HG03135 (cell line): ENCODE results near the gene RAMP3.
"Not testable (repeated sequence)": the region's sequence is repeated elsewhere in the genome, so short reads cannot be mapped to it uniquely, and the experiment has no call there.

Source experiments
- ATAC-seq: cut with Tn5 transposase; IDR thresholded peaks from one replicate; pipeline ENCODE4 v1.9.1; 2021; ENCODE audit warnings: mild to moderate bottlenecking, moderate library complexity; ENCODE audit not compliant: unreplicated experiment

Gene RAMP3

DNA sequence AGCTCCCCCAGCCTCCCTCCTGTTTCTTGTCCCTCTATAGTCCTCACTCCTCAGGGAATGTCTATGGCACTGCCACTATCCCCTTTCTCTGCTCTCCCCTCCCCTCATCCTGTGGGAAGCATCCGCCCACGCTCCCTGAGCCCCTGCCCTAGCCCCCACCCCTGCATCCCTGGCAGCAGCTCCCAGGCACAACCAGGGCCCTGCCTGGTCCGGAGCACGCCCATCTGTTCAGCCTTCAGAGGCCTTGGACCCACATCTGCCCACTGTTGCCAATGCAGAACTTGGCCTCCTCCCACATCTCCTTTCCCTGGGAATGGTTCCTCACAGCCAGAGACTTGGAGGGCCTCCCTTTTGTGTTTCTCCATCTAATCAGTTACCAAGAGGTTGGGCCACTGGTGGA, 25.7 kb upstream of the RAMP3 start:
- no peak for ATAC-seq

DNA sequence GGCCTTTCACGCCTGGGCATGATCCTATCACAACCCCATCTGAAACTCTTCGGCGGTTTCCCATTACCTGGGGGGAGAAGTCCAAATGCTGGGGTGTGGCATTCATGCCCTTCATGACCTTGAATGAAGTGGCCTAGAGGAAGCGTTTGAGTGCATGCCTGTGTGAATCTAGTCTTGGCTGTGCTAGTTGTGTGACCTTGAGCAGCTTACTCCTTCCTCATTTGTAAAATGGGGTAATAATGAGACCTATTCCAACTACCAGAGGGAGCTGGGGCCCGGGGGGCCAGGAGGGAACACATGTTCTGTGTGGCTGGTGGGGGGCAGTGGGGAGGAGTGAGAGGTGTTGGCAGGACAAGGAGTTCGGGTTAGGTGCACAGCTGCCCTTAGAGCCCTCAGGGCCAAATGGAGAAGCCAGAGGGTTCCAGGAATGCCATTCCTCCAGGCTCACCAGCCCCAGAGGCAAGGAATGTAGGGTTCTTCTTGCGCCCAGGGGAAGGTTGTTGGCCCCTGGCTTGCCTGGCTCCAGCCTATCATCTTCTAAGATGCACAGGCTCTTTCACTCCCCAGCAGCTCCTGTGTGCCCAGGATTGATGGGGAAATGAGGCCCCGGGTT, 24.8 kb upstream of the RAMP3 start:
- ATAC-seq: no peak

DNA sequence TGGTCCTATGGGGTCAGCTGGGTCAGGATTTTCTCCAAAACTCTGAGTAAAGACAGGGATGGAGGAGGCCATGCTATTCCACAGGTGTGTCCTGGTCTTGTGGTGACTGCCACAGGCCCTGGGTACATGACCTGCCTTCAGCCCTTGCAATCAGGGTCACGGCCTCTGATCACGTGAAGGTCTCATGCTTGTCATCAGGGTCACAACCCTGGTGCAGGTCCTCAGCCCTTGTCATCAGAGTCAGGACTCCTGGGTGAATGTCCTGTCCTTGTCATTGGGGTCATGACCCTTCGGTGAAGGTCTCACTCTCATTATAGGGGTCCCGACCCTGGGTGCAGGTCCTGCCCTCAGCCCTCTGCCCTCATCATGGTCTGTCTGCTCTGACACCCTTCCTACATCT, 24.2 kb upstream of the RAMP3 start:
- ATAC-seq: no peak

DNA sequence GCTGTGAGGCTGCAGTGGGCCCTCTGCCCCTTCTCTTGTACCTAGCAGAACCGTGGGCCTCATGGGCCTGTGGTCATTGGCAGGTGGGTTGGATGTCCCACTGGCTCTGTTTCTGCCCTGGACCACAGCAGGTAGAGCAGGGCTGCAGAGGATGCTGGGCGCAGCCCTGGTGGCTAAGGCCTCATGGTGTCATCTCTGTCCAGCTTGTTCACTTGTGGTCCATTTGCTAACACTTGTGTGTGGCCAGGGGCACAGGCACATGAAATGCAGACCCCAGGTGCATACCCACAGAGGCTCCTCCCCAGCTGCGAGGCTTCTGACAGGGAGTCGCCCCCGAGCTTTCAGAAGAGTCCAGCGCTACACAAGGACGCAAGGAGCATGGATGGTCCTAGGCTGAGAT, 23.7 kb upstream of the RAMP3 start:
- ATAC-seq: no peak

DNA sequence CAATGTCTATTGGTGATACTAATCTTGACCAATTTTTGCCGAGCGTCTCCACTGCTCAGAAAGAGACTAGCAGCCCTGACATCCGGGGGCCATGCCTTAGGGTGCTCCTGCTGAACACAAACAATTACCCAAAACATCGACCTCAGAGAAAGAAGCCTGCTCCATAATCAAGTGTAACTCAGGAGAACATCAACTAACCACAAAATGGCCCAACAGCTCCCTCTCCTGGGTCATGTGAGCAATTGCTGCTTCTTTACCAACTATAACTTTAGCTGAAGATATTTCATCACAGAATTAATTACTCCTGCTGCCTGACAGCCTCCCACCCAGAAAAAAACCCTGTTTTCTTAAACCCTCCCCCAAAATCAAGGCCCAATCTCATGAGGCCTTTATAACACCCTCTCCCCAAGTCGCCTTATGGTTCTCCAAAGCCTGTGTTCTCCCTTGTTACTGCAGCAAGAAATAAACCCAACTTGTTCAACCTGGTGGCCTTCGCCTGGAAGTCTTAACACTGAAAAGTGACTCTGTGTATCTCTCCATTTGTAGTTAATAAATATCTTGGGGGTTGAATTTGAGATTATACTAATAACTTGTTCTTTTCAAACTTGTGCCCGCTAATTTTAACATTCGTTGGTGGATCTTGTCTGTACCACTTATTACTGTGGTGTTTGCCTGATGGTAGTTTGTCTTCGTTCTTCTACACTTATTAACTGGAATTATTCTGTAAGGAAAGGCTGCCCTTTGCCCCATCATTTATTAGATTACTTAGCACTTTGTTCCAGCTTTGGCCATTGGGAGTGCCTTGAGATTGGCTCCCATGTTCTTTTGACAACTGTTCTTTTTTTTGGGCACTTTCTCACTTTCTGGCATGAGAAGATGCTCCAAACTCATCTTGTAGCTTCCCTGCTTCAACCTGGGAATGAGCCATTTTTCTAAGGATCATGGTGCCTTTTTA, 21.2 kb upstream of the RAMP3 start:
- peak; percentile 54 for ATAC-seq

DNA sequence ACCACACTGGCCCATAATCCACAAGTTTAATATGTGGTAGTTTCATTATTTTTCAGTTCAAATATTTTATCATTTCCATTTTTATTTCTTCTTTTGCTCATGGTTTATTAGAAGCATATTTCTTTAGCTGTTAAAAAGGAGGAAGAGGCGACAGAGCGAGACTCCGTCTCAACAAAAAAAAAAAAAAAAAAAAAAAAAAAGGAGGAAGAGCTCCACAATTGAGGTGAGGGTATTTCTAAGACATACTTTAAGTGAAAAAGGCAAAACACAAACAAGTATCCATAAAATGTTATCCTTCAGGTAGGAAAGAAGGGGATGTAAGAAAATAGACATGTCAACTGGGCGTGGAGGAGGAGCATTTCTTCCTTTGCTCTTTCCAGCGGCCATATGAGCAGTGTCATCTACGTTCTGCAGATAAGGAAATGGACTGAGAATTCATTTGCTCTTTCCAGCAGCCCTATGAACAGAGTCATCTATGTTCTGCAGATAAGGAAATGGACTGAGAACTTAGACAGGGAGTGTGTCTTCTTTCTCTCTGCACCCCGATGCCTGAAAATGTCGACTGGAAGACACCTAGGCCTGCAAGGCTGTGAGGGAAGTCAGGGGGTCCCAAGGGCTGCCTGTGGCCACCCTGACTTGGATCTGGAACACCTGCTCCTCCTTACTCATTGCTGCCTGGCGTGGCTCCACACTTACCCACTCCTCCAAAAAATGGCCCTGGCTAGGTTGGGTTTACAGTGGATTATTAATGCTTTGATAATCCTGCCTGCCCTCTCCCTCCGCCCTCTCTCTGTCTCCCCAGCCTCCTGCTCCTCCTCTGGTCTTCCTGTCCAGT, 18.9 kb upstream of the RAMP3 start:
- no peak for ATAC-seq

DNA sequence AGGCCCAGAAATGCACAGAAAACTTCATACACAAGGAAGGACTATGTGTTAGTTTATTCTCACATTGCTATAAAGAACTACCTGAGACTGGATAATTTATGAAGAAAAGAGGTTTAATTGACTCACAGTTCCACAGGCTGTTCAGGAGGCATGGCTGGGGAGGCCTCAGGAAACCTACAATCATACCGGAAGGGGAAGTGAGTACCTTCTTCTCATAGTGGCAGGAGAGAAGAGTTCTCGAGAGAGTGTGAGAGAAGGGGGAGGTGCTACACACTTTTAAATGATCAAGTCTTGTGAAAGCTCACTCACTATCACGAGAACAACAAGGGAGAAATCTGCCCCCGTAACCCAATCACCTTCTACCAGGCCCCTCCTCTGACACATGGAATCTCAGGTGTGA, 16.8 kb upstream of the RAMP3 start:
- no peak for ATAC-seq

DNA sequence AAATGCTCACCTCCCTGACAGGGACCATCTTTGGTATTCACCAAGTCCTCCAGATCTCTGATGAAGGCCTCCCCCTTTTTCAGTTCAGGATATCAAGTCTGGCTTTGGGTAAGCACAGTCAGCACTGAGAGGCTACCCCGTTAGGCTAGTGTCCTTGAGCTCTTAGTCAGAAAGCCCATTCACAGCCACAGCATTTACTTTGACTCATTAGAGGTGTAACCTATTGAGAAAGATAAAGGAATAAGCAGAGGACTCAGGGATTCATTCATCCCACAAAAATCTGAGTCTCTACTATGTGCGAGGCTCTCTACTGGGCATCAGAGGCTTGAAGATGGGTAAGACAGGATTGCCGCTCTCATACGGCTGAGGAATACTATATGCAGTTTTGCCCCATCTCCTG, 14.0 kb upstream of the RAMP3 start:
- no peak for ATAC-seq

DNA sequence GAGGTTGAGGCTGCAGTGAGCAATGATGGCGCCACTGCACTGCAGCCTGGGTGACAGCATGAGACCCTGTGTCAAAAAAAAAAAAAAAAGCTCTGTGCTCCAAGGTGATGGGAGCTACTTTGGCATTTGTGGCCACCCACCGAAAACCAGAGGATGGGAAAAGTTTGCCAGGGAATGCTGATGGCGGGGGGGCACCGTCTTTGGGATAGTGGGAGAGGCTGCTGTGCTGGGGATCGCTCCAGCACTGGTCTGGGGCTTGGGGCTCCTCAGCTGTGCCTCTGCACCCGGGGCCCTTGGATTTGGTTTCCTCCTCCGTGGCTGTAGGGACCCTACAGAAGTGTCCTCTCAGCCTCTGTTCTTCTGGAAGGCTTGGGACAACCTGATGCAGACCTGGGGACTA, 11.7 kb upstream of the RAMP3 start:
- ATAC-seq: no peak

DNA sequence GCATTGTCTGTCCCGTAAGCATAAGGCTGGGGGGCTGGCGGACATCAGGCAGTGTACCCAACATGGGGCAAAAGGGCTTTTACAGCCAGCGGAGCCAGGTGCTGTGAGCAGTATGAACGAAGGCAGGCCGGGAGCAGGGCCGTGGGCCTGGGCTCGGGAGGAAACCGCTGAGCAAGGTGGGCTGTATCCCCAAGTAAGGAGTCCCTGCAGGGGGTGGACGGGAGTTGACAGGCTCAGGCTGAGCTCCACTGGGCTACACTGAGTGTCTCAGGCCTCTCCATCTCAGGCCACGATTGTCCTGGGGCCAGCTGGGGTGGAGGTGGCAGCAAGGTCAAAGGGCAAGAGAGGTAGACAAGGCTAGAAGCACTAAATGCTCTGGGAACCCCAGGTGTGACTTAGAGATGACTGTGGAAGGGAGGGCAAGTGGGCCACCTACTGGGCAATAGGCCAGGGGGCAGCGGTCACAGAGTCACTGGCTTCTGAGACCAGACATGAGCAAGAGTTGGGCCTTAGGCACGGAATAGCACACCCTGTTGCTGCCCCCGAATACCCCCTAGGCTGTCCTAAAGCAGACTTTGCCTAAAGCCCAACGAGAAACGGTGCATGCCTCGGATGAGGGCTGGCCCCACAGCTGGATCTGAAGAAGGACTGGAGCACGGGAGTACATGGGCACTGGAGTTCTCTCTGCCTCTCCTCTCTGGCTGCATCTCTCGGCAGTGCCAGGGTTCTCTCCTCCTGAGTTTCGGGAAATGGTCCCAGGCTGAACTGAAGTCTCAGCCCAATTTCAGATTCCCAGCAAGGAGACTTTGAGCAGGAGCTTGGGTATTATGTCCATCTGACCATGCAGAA, 10.8 kb upstream of the RAMP3 start:
- no peak for ATAC-seq

DNA sequence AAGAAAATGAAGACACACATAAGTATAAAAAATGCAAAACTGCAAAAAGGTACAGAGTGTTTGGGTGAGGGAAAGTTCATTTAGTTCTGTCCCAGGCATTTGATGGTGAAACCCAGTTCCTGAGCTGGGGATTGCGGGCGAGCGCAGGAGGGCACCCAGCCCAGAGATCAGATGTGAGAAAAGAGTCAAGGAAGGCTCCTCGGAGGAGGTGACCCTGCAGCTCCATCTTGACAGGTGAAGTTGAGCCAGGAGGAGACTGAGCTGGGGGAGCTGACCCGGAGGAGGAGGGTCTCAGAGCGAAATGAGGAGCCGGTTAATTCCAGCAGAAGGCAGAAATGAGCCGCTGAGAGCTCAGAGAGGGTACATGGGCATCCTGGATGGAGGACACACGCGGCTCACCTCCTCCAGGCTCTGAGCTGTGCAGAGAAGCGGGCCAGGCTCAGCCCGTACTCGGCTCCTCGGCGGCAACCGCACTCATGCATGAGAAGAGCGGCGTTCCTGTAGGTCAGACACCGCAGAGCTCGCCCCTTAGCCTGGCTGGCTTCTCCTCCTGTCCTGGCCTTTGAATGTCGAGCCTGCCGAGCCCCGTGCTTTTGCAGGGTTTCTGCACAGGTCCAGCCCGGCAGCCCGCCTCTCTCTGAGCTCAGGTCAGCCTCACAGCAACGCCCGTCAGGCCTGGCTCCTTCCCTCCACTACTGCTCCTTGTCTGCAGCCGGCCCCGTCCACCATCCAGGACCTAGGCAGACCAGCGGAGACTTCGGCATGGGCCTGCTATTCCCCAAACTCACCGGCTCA, 9.5 kb upstream of the RAMP3 start:
- no peak for ATAC-seq

DNA sequence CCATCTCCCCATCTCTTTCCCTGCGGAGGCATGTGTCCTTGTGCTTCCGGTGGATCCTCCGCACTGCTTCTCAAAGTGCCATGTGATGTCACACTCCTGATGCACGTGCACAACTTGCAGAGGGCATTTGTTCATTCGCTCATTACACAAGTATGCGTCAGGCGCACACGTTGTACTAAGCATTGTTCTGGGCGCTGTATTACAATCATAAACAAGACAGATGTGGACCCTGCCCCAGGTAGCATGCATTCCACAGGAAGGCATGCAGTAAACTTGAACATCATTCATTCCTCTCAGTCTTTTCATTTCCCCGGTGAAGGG, 9.0 kb upstream of the RAMP3 start:
- ATAC-seq: no peak

DNA sequence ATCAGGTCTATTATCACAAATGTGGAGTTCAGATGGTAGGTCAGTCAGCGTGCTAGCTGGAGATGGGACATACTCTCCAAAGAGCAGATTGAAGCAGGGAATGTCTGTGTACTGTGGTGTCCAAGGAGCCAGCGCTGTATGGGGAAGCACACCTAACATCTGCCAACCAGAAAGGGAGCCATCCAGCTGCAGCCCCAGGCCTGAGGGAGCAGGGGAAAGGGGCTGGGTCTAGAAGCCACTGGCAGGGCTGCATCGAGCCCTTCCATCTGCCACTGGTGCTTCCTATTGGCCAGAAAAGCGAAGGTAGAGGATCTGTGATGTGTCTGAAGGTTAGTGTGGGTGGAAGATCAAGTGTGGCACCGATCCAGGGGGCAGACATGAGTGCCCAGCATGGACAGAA, 8.0 kb upstream of the RAMP3 start:
- no peak for ATAC-seq

DNA sequence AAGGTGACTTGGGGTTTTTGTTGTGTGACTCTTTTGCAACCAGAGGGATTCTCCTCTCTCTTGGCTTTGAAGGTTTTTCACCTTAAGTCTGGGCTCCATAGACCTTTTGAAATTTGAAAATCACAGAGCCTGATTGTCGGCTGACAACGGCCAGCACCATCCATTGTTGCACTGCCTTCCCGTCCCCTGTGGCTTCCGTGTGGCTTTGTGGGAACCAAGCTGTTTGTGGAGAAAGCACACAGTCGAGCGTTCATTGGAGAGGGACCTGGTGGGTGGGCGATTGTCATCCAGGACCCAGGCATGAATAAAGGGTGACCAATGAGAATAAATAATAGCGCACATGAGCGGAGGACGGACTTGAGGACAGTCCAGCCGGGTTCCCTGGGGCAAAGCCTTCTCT, 7.4 kb upstream of the RAMP3 start:
- ATAC-seq: no peak

DNA sequence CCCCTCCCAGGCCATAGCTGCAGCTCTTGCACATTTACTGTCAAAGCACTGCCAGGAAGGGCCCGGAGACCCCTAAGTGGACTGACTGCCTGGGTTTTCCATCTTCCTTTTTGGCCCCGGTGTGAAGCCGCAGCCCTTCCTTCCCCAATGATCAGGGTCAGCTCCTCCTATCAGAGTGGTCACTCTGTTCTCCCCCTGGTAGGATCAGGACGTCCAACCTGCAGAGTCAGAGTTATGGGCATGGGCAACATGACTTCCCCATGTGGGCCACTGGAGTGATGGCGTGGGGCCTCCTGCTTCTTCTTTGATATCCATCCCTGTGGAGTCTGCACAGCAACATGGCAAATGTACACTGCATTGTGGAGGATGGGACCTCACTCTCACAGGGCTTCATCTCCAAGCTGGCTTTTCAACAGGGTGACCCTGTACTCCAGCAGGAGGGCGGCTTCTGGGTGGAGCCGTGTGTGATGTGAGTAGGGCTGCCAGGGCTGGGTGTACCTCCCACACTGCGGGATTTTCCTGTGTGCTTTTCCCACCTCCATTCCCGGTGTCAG, 6.4 kb upstream of the RAMP3 start:
- no peak for ATAC-seq

DNA sequence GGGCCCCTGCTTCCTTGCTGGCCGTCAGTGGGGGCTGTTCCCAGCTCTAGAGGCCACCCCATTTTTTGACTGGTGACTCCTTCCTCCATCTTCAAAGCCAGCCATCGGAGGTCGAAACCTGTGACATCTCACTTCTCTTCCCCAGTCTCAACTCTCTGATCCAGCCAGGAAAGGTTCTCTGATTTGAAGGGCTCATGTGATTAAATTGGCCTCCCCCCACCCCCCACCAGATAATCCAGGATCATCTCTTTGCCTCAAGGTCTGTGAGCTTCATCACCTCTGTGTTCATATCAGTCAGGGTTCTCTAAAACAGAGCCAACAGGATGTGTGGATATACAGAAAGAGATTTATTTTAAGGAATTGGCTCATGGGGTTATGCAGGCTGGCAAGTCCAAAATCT, 5.6 kb upstream of the RAMP3 start:
- ATAC-seq: no peak

DNA sequence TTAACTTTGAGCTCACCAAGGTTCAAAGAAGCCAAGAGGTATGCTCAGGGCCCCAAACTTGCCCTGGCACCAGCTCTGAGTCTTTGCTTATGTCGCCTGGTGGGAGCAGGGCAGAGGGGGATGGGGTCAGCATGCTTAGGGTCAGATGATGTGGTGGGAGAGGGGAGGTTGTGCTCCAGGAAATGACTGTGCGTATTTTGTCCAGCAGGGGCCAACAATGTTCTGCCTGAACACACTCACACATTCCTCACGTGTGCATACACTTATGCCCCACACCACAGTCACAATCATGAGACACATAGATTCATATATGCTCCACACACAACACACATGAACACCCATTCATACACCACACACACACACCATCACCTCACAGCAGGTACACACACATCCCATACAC, 4.4 kb upstream of the RAMP3 start:
- ATAC-seq: no peak

DNA sequence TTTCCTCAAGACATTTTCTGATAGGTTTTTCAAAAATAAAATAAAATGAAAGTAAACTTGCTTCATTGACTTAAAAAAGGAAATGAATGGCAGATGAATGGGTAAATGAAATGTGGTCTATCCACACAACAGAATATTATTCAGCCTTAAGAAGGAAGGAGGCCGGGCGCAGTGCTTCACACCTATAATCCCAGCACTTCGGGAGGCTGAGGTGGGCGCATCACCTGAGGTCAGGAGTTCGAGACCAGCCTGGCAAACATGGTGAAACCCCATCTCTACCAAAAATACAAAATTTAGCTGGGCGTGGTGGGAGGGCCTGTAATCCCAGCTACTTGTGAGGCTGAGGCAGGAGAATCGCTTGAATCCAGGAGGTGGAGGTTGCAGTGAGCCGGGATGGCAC, 3.7 kb upstream of the RAMP3 start:
- ATAC-seq: not testable (repeated sequence)

DNA sequence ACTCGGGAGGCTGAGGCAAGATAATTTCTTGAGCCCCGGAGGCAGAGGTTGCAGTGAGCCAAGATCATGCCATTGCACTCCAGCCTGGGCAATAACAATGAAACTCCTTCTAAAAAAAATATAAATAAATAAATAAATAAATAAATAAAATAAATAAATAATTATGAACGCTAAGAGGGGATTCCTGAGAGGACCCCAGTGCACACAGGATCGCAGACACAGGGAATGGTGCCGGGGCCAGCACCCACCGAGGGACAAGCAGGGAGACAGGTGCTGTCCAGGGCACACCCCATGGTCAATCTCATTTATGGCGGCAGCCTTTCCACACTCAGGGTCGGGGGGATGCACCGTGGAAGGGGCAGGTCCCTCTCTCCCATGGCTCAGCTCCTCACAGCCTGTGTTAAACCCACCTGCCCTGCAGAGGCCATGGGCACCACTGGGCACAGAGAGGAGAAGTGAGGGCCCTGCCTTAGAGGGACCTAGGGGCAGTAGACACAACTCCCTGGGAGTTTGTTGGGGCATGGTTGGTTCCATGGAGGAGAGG, 2.2 kb upstream of the RAMP3 start:
- ATAC-seq: no peak

DNA sequence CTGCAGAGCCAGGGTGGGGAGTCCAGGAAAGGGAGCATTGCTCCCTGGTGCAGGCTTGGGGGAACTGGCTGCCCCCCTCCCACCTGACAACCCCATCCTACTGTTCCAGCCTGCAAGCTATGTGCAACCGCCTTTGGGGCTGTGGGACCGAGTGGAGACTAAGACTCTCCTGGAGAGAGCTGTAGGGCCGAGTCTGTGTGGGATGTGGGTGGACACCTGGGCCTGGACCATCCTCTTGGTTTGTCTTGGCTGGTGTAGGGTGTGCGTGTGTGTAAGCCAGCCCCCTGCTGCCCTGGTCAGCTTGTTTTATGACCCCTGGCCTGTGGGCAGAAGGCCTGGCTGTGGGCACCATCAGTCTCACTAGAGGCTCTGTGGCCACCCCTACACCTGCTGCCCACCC, 1.6 kb upstream of the RAMP3 start:
- no peak for ATAC-seq
